ENCODE data around the gene UBAC1. TPM values are rescaled to one million over a fixed set of nuclear protein-coding genes. Genes with fewer than 3 reads are reported as not detected.

The UBAC1 gene
- total and polyA plus RNA-seq, 4 donors: 16.2 to 115 (median 16.4) TPM

GRCh38 chr9:135941288-135941995, 19.7 kb downstream of the UBAC1 start:
- Histone ChIP-seq H3K4me1 (ENCODE audit: control insufficient read depth in 4 of 4, insufficient read depth in 4 of 4, low read length in 3 of 4) (no peaks in the 10 kb centered on the region), H3K27ac (ENCODE audit: low read depth in 1 of 2, low read length in 2 of 2) (no peak overlapping the region)

More at GRCh38 chr9:135941288-135941995, 19.7 kb downstream of the UBAC1 start:
- TF ChIP-seq EGR1 (IDR thresholded peaks at IDR 0.05; ENCODE audit: low read depth in 2 of 2) (no peak), MAX (IDR thresholded peaks at IDR 0.05) (no peak), HNF4G (IDR thresholded peaks at IDR 0.05) (no peak), REST (IDR thresholded peaks at IDR 0.05) (no peak), YY1 (IDR thresholded peaks at IDR 0.05) (no peak), TAF1 (conservative IDR thresholded peaks at IDR 0.05) (no peak), RXRA (IDR thresholded peaks at IDR 0.05) (no peak), FOXA2 (IDR thresholded peaks at IDR 0.05) (no peak), ATF3 (IDR thresholded peaks at IDR 0.05) (no peak), JUND (IDR thresholded peaks at IDR 0.05) (no peak), NR2F2 (IDR thresholded peaks at IDR 0.05) (no peak), GABPA (IDR thresholded peaks at IDR 0.05 in 1 of 2, conservative IDR thresholded peaks at IDR 0.05 in 1 of 2) (no peak), CTCF (IDR thresholded peaks at IDR 0.05; ENCODE audit: low read depth, low read length, missing input control) (no peak), FOXA1 (IDR thresholded peaks at IDR 0.05) (no peak), SP1 (IDR thresholded peaks at IDR 0.05) (no peak), ZBTB33 (IDR thresholded peaks at IDR 0.05) (no peak), HNF4A (conservative IDR thresholded peaks at IDR 0.05) (no peak), RAD21 (IDR thresholded peaks at IDR 0.05) (no peak)
- H3K9me3 ChIP-seq (ENCODE audit: control insufficient read depth in 4 of 4, low read length in 3 of 4): no peaks in the 10 kb centered on the region
- 89% methylated on average over 13 of the region's 13 CpGs for WGBS
- H3K27me3 ChIP-seq (ENCODE audit: control insufficient read depth in 4 of 4, insufficient read depth in 4 of 4, low read length in 3 of 4): no peaks in the 10 kb centered on the region
- DNase-seq (ENCODE audit: low spot score): no peak
- H3K4me3 ChIP-seq (ENCODE audit: low read depth in 1 of 3, low read length in 3 of 3): no peak overlapping the region
- no peak overlapping the region for H3K9ac ChIP-seq (ENCODE audit: low read depth in 1 of 2, low read length in 2 of 2)
- H3K36me3 ChIP-seq (ENCODE audit: control insufficient read depth in 4 of 4, insufficient read depth in 3 of 4, low read depth in 1 of 4, low read length in 3 of 4): peaks cover 21 to 62% (median 34%) of the 10 kb centered on the region in 4 donors

Data from liver (tissue), 9 donors.